ENCODE results near the gene LTO1. TPM values are rescaled to one million over a fixed set of nuclear protein-coding genes. Genes with fewer than 3 reads are reported as not detected.

The LTO1 gene
- total and polyA plus RNA-seq, 2 of the 13 experiments (the other 11 are each of a cell fraction or from before 2014, with no cell fraction given): 11.8 to 15.0 TPM

GRCh38 chr11:69700278-69701140, 25.4 kb upstream of the LTO1 start (continued):
- 0 out of 2 replicates have a peak, but pooled peaks have one; percentile 47 for TF ChIP-seq ZNF574 (CRISPR knock-in tag; IDR thresholded peaks at IDR 0.05)
- TF ChIP-seq CHD2 (IDR thresholded peaks at IDR 0.05; ENCODE audit: low read depth, low read length): 0 out of 2 replicates have a peak, but pooled peaks have one; percentile 30
- peak; percentile 33; the same call in 1 of the 2 replicates for TF ChIP-seq MED1 (CRISPR knock-in tag; IDR thresholded peaks at IDR 0.05)
- peak; percentile 47; the same call in 1 of the 2 replicates for TF ChIP-seq SOX5 (CRISPR knock-in tag; IDR thresholded peaks at IDR 0.05; ENCODE audit: borderline replicate concordance)
- no peak for TF ChIP-seq ZNF639 (CRISPR knock-in tag; conservative IDR thresholded peaks at IDR 0.05)
- no peak for TF ChIP-seq ZNF468 (CRISPR knock-in tag; IDR thresholded peaks at IDR 0.05)
- peak; percentile 68 for TF ChIP-seq RARA (CRISPR knock-in tag; IDR thresholded peaks at IDR 0.05)
- no peak for TF ChIP-seq AGO2 (optimal IDR thresholded peaks at IDR 0.05; ENCODE audit: low read depth, low read length)
- TF ChIP-seq ZNF564 (CRISPR knock-in tag; IDR thresholded peaks at IDR 0.05): peak; percentile 32; the same call in 1 of the 2 replicates
- TF ChIP-seq HNF1B (CRISPR knock-in tag; IDR thresholded peaks at IDR 0.05): peak; percentile 22; the same call in 1 of the 2 replicates
- no peak for TF ChIP-seq SOX6 (IDR thresholded peaks at IDR 0.05)
- peak; percentile 81 for TF ChIP-seq SOX6 (CRISPR knock-in tag; IDR thresholded peaks at IDR 0.05)
- TF ChIP-seq POGK (CRISPR knock-in tag; conservative IDR thresholded peaks at IDR 0.05): 0 out of 2 replicates have a peak, but pooled peaks have one; percentile 46
- 0 out of 2 replicates have a peak, but pooled peaks have one; percentile 51 for TF ChIP-seq MXD1 (CRISPR knock-in tag; IDR thresholded peaks at IDR 0.05)
- TF ChIP-seq RXRA (CRISPR knock-in tag; IDR thresholded peaks at IDR 0.05): peak; percentile 95
- no peak for TF ChIP-seq HNRNPH1 (optimal IDR thresholded peaks at IDR 0.05; ENCODE audit: low read depth, low read length)
- TF ChIP-seq SNAI1 (CRISPR knock-in tag; IDR thresholded peaks at IDR 0.05; ENCODE audit: borderline replicate concordance): 0 out of 2 replicates have a peak, but pooled peaks have one; percentile 50
- no peak; a peak in 1 of 4 replicates for TF ChIP-seq EP300 (IDR thresholded peaks at IDR 0.05; ENCODE audit: low read depth in 2 of 2, low read length in 2 of 2)
- TF ChIP-seq EP300 (CRISPR knock-in tag; IDR thresholded peaks at IDR 0.05; ENCODE audit: borderline replicate concordance): peak; percentile 56; the same call in 1 of the 2 replicates
- TF ChIP-seq JUN (CRISPR knock-in tag; IDR thresholded peaks at IDR 0.05): no peak
- peak; percentile 76 for TF ChIP-seq ZFX (CRISPR knock-in tag; IDR thresholded peaks at IDR 0.05; ENCODE audit: low read depth)

Data from HepG2 (cell line).